ENCODE measurements around the gene WDR62. TPM values are rescaled to one million over a fixed set of nuclear protein-coding genes. Genes with fewer than 3 reads are reported as not detected.

Gene WDR62
- total RNA-seq, 1 experiment from 2014 or later, result 30.0 TPM

DNA sequence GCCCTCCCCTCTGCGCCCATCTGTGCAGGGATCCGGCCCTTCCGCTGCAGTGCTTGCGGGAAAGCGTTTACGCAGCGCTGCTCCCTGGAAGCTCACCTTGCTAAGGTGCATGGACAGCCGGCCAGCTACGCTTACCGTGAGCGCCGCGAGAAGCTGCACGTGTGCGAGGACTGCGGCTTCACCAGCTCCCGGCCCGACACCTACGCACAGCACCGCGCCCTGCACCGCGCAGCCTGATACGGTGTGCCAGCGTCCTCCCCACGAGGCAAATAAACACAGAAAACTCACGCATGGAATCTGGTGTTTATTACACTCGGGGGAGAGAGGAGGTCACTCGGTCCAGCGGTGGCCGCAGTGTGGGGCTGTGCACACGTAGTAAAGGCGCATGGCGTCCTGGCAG is 58.7 kb downstream of the WDR62 start:
- peaks cover 3% of the 10 kb centered on the region; the same call in 1 of the 2 replicates for H3K27me3 Mint-ChIP-seq (ENCODE audit: low read depth)
- peaks cover 21 to 51% (median 43%) of the 10 kb centered on the region in 3 experiments; a peak in 6 of 7 replicates for H3K36me3 Mint-ChIP-seq (ENCODE audit: insufficient read depth in 1 of 3, low read depth in 3 of 3)
- WGBS (ENCODE audit: extremely low coverage, insufficient read length, low lambda C conversion rate), result no CpG with 5 or more reads among the region's 34 CpGs
- no peak overlapping the region for H2BK20ac ChIP-seq (ENCODE audit: low read depth, low read length, poor library complexity, severe bottlenecking)
- H2BK120ac ChIP-seq (ENCODE audit: low read depth, low read length, poor library complexity, severe bottlenecking), result no peak overlapping the region
- TF ChIP-seq, protein P1, sequence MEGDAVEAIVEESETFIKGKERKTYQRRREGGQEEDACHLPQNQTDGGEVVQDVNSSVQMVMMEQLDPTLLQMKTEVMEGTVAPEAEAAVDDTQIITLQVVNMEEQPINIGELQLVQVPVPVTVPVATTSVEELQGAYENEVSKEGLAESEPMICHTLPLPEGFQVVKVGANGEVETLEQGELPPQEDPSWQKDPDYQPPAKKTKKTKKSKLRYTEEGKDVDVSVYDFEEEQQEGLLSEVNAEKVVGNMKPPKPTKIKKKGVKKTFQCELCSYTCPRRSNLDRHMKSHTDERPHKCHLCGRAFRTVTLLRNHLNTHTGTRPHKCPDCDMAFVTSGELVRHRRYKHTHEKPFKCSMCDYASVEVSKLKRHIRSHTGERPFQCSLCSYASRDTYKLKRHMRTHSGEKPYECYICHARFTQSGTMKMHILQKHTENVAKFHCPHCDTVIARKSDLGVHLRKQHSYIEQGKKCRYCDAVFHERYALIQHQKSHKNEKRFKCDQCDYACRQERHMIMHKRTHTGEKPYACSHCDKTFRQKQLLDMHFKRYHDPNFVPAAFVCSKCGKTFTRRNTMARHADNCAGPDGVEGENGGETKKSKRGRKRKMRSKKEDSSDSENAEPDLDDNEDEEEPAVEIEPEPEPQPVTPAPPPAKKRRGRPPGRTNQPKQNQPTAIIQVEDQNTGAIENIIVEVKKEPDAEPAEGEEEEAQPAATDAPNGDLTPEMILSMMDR (conservative IDR thresholded peaks at IDR 0.05), result no peak
- no peak overlapping the region for H3K27ac ChIP-seq (ENCODE audit: insufficient read length, low read depth, low read length)
- H3T11ph ChIP-seq (ENCODE audit: low read length), result no peak overlapping the region
- H2BK15ac ChIP-seq (ENCODE audit: low read depth, low read length), result no peak overlapping the region
- no peak overlapping the region for H3K4ac ChIP-seq (ENCODE audit: low read depth, low read length)
- H4K20me1 ChIP-seq (ENCODE audit: control insufficient read depth, insufficient read depth, insufficient read length), result no peaks in the 10 kb centered on the region
- H3K4me1 Mint-ChIP-seq, result peaks cover 30 to 41% of the 10 kb centered on the region in 2 experiments
- H2AFZ ChIP-seq (ENCODE audit: low read length), result no peak overlapping the region
- H2BK5ac ChIP-seq (ENCODE audit: insufficient read length, low read length), result no peak overlapping the region
- peak overlapping the region; percentile 93 for H3K4me2 ChIP-seq (ENCODE audit: insufficient read depth, insufficient read length, low read length)
- H3K27ac Mint-ChIP-seq, result no peak overlapping the region
- H3K23me2 ChIP-seq (ENCODE audit: insufficient read length, low read depth, low read length, poor library complexity, severe bottlenecking), result peaks cover 14% of the 10 kb centered on the region
- no peak overlapping the region for H4K91ac ChIP-seq (ENCODE audit: insufficient read length, low read depth, low read length)
- no peak overlapping the region for H4K5ac ChIP-seq (ENCODE audit: insufficient read length, low read depth, low read length)
- H2AK5ac ChIP-seq (ENCODE audit: insufficient read length, low read length), result no peak overlapping the region
- no peak overlapping the region for H3K23ac ChIP-seq (ENCODE audit: insufficient read length, low read depth, low read length)
- H3K27me3 ChIP-seq (ENCODE audit: insufficient read depth, low read length), result no peaks in the 10 kb centered on the region
- peaks cover 2% of the 10 kb centered on the region; the same call in 1 of the 2 replicates for H3K4me1 ChIP-seq (ENCODE audit: insufficient read depth, low read length)
- peak; percentile 27 for DNase-seq
- no peak overlapping the region for H3K9ac ChIP-seq (ENCODE audit: extremely low read depth, insufficient read length, low read length)
- H3K9me3 ChIP-seq (ENCODE audit: control insufficient read depth, low read depth, low read length), result no peaks in the 10 kb centered on the region
- no peaks in the 10 kb centered on the region for H3K79me1 ChIP-seq (ENCODE audit: insufficient read depth, low read depth, low read length, poor library complexity, severe bottlenecking)
- no peak overlapping the region for H3K18ac ChIP-seq (ENCODE audit: insufficient read length, low read depth, low read length)
- no peaks in the 10 kb centered on the region; the same call in 1 of the 2 replicates for H3K79me2 ChIP-seq (ENCODE audit: insufficient read depth, low read length)
- no peak overlapping the region for H3K56ac ChIP-seq (ENCODE audit: insufficient read length, low read depth, low read length)
- no peak overlapping the region for H3K14ac ChIP-seq (ENCODE audit: insufficient read depth, low read length)
- peak overlapping the region; percentile 95 to 99 for H3K4me3 Mint-ChIP-seq
- no peak overlapping the region for H2BK12ac ChIP-seq (ENCODE audit: insufficient read length, low read depth, low read length)
- H3K9me3 Mint-ChIP-seq, result no peaks in the 10 kb centered on the region; a peak in 1 of 5 replicates
- no peak overlapping the region for H4K8ac ChIP-seq (replicated peaks; ENCODE audit: insufficient read length, low read depth, low read length)

Measured in H9 (cell line).